GM12892 (cell line): ENCODE measurements around the gene RALGPS1.

ENCODE experiments used
- DNase-seq: peaks from one replicate; pipeline ENCODE4 v3.0.0; 2011; ENCODE audit not compliant: insufficient read length
- FAIRE-seq: peaks from 2 replicates; lab custom pipeline; 2011; peaks lifted over from hg19 to GRCh38; lab: Jason Lieb, UNC
- POLR2A ChIP-seq: IDR thresholded peaks from 2 replicates; pipeline ENCODE4 v1.6.1; 2011; ENCODE audit warnings: low read depth, low read length, control low read depth
- POLR2AphosphoS5 ChIP-seq: IDR thresholded peaks from 2 replicates; pipeline ENCODE4 v1.6.1; 2011; ENCODE audit warnings: low read depth, low read length, control low read depth
- TAF1 ChIP-seq: IDR thresholded peaks from 2 replicates; pipeline ENCODE4 v1.6.1; 2011; ENCODE audit warnings: low read depth, mild to moderate bottlenecking, control low read depth, low read length, borderline replicate concordance

Gene RALGPS1

GRCh38 chr9:127135056-127135745 lies 220.6 kb downstream of the RALGPS1 start:
- DNase-seq (no peak), FAIRE-seq (no peak)
- no peak for TF ChIP-seq POLR2AphosphoS5
- TF ChIP-seq TAF1: no peak
- no peak for TF ChIP-seq POLR2A

DNA sequence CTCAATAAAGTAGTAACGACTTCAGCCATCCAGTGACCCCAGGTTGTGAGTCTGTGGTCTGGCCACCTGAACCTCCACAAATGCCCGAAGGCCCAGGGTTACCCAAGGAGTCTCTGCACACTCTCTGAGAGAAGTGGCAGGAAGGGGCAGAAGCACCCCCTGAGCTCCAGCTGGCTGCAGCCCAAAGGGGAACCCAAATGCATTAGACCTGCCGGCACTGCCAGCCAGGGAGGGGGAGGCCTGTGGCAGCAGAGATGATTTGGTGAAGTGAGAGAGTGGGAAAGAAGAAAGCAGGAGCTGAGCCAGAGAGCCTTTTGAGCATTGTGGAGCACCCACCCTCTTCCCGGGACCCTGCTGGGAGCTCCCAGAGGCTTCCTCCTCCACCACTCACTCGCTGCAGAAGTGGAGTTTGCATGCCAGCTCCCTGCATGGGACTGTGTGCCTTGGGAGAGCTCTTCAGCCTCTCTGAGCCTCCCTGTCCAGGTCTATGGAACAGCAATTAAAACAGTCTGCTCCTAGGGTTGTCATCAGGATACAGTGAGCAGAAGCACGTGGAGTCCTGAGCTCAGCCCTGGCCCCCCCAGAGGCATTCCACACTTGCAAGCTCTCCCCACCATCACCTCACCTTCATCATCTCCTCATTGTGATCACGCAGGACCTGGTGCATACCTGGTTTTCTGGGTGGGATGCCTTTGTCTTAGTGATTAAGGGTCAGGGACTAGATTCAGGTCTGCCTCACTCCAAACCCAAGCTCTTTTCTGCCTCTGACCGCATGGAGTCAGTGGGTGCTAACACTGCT lies 221.7 kb downstream of the RALGPS1 start:
- FAIRE-seq (no peak), DNase-seq (no peak)
- no peak for TF ChIP-seq POLR2A
- no peak for TF ChIP-seq POLR2AphosphoS5
- no peak for TF ChIP-seq TAF1

DNA sequence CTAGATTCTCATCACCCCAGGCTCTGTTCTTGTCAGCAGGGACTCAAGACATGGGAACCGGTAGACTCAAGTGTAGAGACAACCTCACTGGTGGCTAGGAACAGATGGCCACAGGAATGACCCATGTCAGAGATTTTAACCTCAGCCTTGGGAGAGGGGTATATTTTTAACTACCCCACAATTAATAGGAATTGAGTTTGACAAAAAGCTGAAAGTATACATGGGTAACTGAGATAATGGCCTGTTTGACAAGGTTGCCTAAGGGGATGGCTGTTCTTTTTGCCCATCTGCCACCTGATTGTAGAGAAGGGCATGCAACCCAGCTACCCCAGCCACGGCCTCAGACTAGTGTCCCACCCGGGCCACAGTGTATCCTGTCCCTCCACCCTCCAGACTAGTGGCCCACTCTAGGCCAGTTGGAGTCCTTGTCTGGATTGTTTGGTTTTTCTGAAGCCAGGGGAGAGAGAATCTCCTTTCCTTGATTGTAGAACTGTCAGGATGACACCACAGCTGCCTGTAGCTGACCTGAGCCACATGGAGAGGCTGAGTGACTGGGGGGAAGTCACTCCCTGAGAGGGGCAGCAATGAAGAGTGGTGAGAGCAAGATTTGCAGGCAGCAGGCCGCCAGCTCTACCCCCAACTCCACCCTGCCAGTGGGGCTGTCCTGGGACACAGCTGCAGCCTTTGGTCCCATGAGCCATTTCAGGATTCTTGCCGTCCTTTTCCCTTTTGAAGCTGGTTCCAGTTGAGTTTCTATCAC lies 222.5 kb downstream of the RALGPS1 start:
- TF ChIP-seq TAF1 (no peak), POLR2AphosphoS5 (no peak), POLR2A (no peak)
- no peak for FAIRE-seq
- no peak for DNase-seq

GRCh38 chr9:127137640-127138360 lies 223.2 kb downstream of the RALGPS1 start:
- FAIRE-seq (no peak), DNase-seq (no peak)
- TF ChIP-seq POLR2A (no peak), TAF1 (no peak), POLR2AphosphoS5 (no peak)

DNA sequence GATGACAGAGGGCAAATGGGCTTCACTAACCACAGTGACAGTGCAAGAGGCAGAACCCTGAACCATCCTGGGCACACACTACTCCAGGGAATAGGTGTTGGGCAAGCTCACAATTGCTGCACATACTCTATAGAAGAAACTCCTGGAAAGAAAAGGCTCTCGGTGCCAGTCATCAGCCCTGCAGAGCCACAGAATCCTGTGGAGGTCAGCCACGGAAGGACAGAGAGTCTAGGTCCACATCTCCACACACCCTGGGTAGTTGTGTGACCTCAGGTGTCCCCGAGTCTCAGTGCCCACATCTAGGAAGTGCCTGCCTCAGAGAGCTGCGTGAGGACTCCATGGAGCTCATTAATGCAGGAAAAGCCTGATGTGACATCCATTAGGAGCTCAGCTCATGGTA lies 223.9 kb downstream of the RALGPS1 start:
- no peak for FAIRE-seq
- DNase-seq: no peak

GRCh38 chr9:127139071-127139731 lies 224.6 kb downstream of the RALGPS1 start:
- DNase-seq (no peak), FAIRE-seq (no peak)
- TF ChIP-seq POLR2AphosphoS5: no peak
- no peak for TF ChIP-seq POLR2A
- TF ChIP-seq TAF1: no peak

More for the DNA sequence above, 223.9 kb downstream of the RALGPS1 start:
- no peak for TF ChIP-seq TAF1
- no peak for TF ChIP-seq POLR2AphosphoS5
- no peak for TF ChIP-seq POLR2A

DNA sequence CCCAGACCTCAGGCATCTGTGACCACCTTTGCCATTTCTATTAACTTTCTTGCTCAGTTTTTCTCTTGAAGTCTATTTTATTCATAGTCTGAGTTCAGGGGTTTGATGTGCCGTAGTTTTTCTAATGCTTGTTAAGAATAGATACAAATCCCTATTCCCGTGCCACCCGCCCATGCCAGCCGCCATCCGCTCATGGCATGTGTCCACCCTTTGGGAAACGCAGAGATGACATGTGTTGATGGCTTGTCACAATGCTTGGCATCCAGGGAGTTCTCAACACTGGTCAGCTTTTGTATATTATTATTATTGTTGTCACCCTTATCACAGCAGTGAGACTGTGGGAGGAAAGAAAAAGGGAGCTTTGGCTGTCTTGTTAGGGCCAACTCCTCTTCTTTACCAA lies 225.2 kb downstream of the RALGPS1 start:
- TF ChIP-seq TAF1 (no peak), POLR2AphosphoS5 (no peak), POLR2A (no peak)
- no peak for FAIRE-seq
- no peak for DNase-seq

DNA sequence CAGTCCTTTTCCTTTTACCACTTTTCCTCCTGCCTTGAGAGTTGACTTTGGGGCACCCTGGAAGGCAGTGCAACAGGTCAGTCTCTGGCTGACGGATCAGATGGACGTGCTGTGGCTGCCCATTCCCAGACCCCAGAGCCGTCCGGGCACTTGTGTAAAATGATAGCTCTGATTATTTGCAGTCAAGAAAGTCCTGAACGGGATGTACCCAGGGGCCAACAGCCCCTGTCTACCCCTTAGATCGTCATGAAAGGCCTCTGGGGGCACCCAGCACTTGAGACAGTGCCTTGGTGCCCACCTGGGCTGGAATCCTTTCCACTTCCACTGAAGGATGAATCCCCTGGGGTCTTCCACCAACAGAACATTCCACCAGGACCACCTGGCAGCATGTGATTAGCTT lies 225.6 kb downstream of the RALGPS1 start:
- DNase-seq: no peak
- FAIRE-seq: no peak
- TF ChIP-seq TAF1 (no peak), POLR2A (no peak), POLR2AphosphoS5 (no peak)

DNA sequence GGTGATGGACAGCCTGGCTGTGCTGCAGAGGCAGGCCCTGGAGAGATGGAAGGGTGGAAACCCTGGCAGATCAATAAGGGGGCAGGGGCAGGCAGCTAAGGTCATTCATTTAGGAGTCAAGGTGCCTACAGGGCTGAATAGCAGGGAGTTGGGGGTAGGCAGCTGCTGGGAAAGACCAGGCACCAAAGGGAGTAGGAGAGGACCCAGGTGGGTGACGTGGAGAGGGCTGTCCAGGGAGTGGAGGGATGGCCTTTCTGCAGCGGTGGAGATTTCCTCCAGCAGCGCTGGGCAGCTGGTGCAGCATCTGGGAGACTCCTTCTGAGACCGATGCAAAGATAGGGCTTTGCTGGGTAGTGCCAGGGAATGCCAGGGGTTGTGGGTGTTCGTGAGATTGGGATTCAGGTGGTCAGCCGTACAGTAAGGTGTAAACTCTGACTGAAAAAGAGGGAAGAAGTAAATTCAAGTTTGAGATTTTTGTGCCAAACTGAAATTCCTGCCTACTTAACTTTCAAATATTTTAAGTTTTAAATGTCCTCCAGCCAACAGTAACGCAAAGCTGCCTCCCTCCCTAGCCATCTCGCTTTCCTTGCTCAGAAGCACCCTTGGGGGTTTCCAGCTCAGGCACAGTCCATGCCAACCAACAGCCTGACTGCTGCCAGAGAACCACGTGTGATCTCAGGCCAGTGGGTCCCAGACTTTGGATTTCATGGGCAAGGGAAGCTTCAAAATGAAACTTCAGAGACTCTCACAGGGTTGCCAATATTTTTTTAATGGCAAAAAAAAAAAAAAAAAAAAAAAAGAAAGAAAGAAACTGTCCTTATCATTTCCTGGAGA lies 226.5 kb downstream of the RALGPS1 start:
- DNase-seq (no peak), FAIRE-seq (no peak)
- TF ChIP-seq POLR2A (no peak), TAF1 (no peak), POLR2AphosphoS5 (no peak)
